NCI-H524 treated with DMSO at 0.1 percent for 48 hours (cell line): ENCODE measurements around the gene ECPAS.
"Not testable (repeated sequence)": the region's sequence is repeated elsewhere in the genome, so short reads cannot be mapped to it uniquely, and the experiment has no call there.

Source experiments
- DNase-seq: peaks from one replicate; lab custom pipeline; 2025; lab: John Stamatoyannopoulos, UW

Gene ECPAS

GRCh38 chr9:111414406-111414805 is 69.8 kb downstream of the ECPAS start:
- no peak for DNase-seq

GRCh38 chr9:111413996-111414395 is 70.2 kb downstream of the ECPAS start:
- DNase-seq, result no peak

- DNase-seq, result no peak
These were observed 71.9 kb downstream of the ECPAS start for GRCh38 chr9:111412280-111412679.

GRCh38 chr9:111411266-111411665 is 72.9 kb downstream of the ECPAS start:
- DNase-seq, result no peak

- DNase-seq, result no peak
These were observed 76.4 kb downstream of the ECPAS start for GRCh38 chr9:111407813-111408212.

GRCh38 chr9:111405701-111406100 is 78.5 kb downstream of the ECPAS start:
- DNase-seq, result no peak

- DNase-seq, result not testable (repeated sequence)
These were observed 82.7 kb downstream of the ECPAS start for GRCh38 chr9:111401486-111401885.

- no peak for DNase-seq
These were observed 83.7 kb downstream of the ECPAS start for GRCh38 chr9:111400564-111400898.

GRCh38 chr9:111399772-111400563 is 84.2 kb downstream of the ECPAS start:
- no peak for DNase-seq

GRCh38 chr9:111399211-111399739 is 84.9 kb downstream of the ECPAS start:
- no peak for DNase-seq

GRCh38 chr9:111393971-111394370 is 90.2 kb downstream of the ECPAS start:
- DNase-seq, result no peak

- no peak for DNase-seq
These were observed 94.8 kb downstream of the ECPAS start for GRCh38 chr9:111389406-111389805.

- no peak for DNase-seq
These were observed 97.8 kb downstream of the ECPAS start for GRCh38 chr9:111386386-111386785.

GRCh38 chr9:111381006-111381405 is 103.2 kb downstream of the ECPAS start:
- DNase-seq, result no peak

GRCh38 chr9:111375817-111376564 is 108.2 kb downstream of the ECPAS start:
- no peak for DNase-seq

- no peak for DNase-seq
These were observed 109.1 kb downstream of the ECPAS start for GRCh38 chr9:111375062-111375461.

GRCh38 chr9:111372297-111372696 is 111.9 kb downstream of the ECPAS start:
- DNase-seq, result no peak

GRCh38 chr9:111366978-111367377 is 117.2 kb downstream of the ECPAS start:
- no peak for DNase-seq

- DNase-seq, result no peak
These were observed 121.7 kb downstream of the ECPAS start for GRCh38 chr9:111362526-111362925.

GRCh38 chr9:111360881-111361280 is 123.3 kb downstream of the ECPAS start:
- DNase-seq, result no peak

- no peak for DNase-seq
These were observed 127.5 kb downstream of the ECPAS start for GRCh38 chr9:111356481-111357244.

- no peak for DNase-seq
These were observed 131.6 kb downstream of the ECPAS start for GRCh38 chr9:111352545-111352944.

GRCh38 chr9:111350556-111350955 is 133.6 kb downstream of the ECPAS start:
- no peak for DNase-seq
